ENCODE measurements around the gene ZNF275.

The ZNF275 gene

GRCh38 chrX:153392642-153393321 is 58.8 kb downstream of the ZNF275 start:
- Histone ChIP-seq H3K9me3 (ENCODE audit: insufficient read depth, low read depth, low read length) (no peaks in the 10 kb centered on the region), H3K4me1 (ENCODE audit: insufficient read depth, low read length, poor library complexity, severe bottlenecking) (no peaks in the 10 kb centered on the region), H2AFZ (ENCODE audit: low read length) (no peak overlapping the region), H3K9ac (ENCODE audit: low read depth, low read length, poor library complexity, severe bottlenecking) (no peak overlapping the region), H3F3A (ENCODE audit: low read depth) (no peaks in the 10 kb centered on the region), H3K27me3 (ENCODE audit: insufficient read depth, low read length, poor library complexity, severe bottlenecking) (no peaks in the 10 kb centered on the region), H3K36me3 (ENCODE audit: insufficient read depth, low read length) (no peaks in the 10 kb centered on the region), H4K20me1 (ENCODE audit: insufficient read depth, low read length, poor library complexity, severe bottlenecking) (no peaks in the 10 kb centered on the region), H3K4me2 (ENCODE audit: low read depth, low read length, poor library complexity, severe bottlenecking) (no peak overlapping the region), H3K4me3 (ENCODE audit: low read length, poor library complexity, severe bottlenecking) (no peak overlapping the region), H3K9me2 (replicated peaks; ENCODE audit: low read depth, low read length) (no peaks in the 10 kb centered on the region), H3K79me2 (ENCODE audit: insufficient read depth, low read length) (no peaks in the 10 kb centered on the region)
- TF ChIP-seq, protein P1, sequence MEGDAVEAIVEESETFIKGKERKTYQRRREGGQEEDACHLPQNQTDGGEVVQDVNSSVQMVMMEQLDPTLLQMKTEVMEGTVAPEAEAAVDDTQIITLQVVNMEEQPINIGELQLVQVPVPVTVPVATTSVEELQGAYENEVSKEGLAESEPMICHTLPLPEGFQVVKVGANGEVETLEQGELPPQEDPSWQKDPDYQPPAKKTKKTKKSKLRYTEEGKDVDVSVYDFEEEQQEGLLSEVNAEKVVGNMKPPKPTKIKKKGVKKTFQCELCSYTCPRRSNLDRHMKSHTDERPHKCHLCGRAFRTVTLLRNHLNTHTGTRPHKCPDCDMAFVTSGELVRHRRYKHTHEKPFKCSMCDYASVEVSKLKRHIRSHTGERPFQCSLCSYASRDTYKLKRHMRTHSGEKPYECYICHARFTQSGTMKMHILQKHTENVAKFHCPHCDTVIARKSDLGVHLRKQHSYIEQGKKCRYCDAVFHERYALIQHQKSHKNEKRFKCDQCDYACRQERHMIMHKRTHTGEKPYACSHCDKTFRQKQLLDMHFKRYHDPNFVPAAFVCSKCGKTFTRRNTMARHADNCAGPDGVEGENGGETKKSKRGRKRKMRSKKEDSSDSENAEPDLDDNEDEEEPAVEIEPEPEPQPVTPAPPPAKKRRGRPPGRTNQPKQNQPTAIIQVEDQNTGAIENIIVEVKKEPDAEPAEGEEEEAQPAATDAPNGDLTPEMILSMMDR (conservative IDR thresholded peaks at IDR 0.05; ENCODE audit: low read length) = no peak
- TF ChIP-seq EZH2phosphoT487 (IDR thresholded peaks at IDR 0.05; ENCODE audit: borderline replicate concordance) = no peak

DNA sequence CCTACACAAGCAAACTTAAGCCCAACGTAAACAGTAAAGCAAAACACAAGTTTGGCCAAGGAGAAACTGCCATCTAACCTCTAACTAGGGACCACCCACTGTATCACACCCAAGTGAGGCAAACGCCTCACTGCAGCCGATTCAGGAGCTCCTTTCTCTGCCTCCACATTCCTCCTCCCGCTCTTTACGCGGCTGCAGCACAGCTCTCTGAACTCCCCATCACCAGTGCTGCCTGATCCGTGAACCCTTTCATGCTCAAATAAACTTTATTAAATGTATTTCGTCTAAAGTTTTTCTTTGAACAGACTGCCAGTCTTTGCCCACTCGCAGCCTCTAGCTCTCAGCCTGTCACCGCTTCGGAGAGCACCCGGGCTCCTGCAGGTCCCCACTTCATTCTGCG is 60.7 kb downstream of the ZNF275 start:
- Histone ChIP-seq H3K36me3 (ENCODE audit: insufficient read depth, low read length) (no peaks in the 10 kb centered on the region), H3K4me1 (ENCODE audit: insufficient read depth, low read length, poor library complexity, severe bottlenecking) (no peaks in the 10 kb centered on the region), H3K79me2 (ENCODE audit: insufficient read depth, low read length) (no peaks in the 10 kb centered on the region), H3K9me3 (ENCODE audit: insufficient read depth, low read depth, low read length) (no peaks in the 10 kb centered on the region), H2AFZ (ENCODE audit: low read length) (no peak overlapping the region), H4K20me1 (ENCODE audit: insufficient read depth, low read length, poor library complexity, severe bottlenecking) (no peaks in the 10 kb centered on the region), H3K4me2 (ENCODE audit: low read depth, low read length, poor library complexity, severe bottlenecking) (no peak overlapping the region), H3F3A (ENCODE audit: low read depth) (no peaks in the 10 kb centered on the region), H3K27me3 (ENCODE audit: insufficient read depth, low read length, poor library complexity, severe bottlenecking) (no peaks in the 10 kb centered on the region), H3K4me3 (ENCODE audit: low read length, poor library complexity, severe bottlenecking) (no peak overlapping the region), H3K9me2 (replicated peaks; ENCODE audit: low read depth, low read length) (no peaks in the 10 kb centered on the region), H3K9ac (ENCODE audit: low read depth, low read length, poor library complexity, severe bottlenecking) (no peak overlapping the region)
- TF ChIP-seq EZH2phosphoT487 (IDR thresholded peaks at IDR 0.05; ENCODE audit: borderline replicate concordance) = no peak
- TF ChIP-seq, protein P1 (conservative IDR thresholded peaks at IDR 0.05; ENCODE audit: low read length) = no peak

DNA sequence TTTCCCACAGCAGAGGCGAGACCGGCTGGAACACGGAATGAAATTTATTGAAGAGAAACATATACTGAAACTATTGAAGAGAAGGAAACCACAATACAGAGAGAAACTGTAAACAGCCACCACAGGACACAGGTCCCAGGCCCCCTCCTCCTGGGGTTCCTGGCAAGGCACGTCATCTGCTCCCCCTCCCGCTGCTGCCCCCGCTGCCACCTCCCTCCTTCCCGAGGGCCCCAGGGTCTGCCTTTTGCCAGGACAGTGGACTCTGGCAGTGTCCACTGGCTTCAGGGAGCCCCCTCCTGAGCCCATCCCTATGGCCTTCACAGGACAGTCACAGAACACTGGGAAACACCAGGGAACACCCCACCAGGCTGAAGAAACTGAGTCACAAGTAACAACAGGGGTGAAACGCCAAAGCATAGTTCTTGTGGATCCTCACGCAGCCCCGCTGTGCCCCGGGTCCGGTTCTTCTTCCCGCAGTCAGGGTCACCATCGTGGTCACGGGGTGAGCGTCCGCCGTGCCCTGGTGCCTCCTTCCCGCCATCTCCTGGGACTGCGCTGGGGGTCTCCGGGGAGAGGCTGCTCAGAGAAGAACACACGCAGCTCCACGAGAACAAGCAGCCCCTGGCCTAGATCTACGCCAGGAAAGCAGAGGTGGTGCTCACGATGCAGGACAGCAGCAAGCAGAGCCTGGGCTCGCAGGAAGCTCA is 61.8 kb downstream of the ZNF275 start:
- no peaks in the 10 kb centered on the region for H3K9me2 ChIP-seq (replicated peaks; ENCODE audit: low read depth, low read length)
- no peak overlapping the region for H3K9ac ChIP-seq (ENCODE audit: low read depth, low read length, poor library complexity, severe bottlenecking)
- H3K4me1 ChIP-seq (ENCODE audit: insufficient read depth, low read length, poor library complexity, severe bottlenecking) = no peaks in the 10 kb centered on the region
- H2AFZ ChIP-seq (ENCODE audit: low read length) = no peak overlapping the region
- no peak overlapping the region for H3K4me3 ChIP-seq (ENCODE audit: low read length, poor library complexity, severe bottlenecking)
- no peaks in the 10 kb centered on the region for H3K79me2 ChIP-seq (ENCODE audit: insufficient read depth, low read length)
- no peaks in the 10 kb centered on the region for H3F3A ChIP-seq (ENCODE audit: low read depth)
- H4K20me1 ChIP-seq (ENCODE audit: insufficient read depth, low read length, poor library complexity, severe bottlenecking) = no peaks in the 10 kb centered on the region
- no peaks in the 10 kb centered on the region for H3K36me3 ChIP-seq (ENCODE audit: insufficient read depth, low read length)
- no peaks in the 10 kb centered on the region for H3K27me3 ChIP-seq (ENCODE audit: insufficient read depth, low read length, poor library complexity, severe bottlenecking)
- no peaks in the 10 kb centered on the region for H3K9me3 ChIP-seq (ENCODE audit: insufficient read depth, low read depth, low read length)
- TF ChIP-seq, protein P1 (conservative IDR thresholded peaks at IDR 0.05; ENCODE audit: low read length) = no peak
- no peak for TF ChIP-seq EZH2phosphoT487 (IDR thresholded peaks at IDR 0.05; ENCODE audit: borderline replicate concordance)
- no peak overlapping the region for H3K4me2 ChIP-seq (ENCODE audit: low read depth, low read length, poor library complexity, severe bottlenecking)

Measured in Loucy (cell line).